ENCODE measurements around the gene ASB6. TPM values are rescaled to one million over a fixed set of nuclear protein-coding genes. Genes with fewer than 3 reads are reported as not detected.

Gene ASB6
- total RNA-seq, 1 experiment from 2014 or later = 17.4 TPM

DNA sequence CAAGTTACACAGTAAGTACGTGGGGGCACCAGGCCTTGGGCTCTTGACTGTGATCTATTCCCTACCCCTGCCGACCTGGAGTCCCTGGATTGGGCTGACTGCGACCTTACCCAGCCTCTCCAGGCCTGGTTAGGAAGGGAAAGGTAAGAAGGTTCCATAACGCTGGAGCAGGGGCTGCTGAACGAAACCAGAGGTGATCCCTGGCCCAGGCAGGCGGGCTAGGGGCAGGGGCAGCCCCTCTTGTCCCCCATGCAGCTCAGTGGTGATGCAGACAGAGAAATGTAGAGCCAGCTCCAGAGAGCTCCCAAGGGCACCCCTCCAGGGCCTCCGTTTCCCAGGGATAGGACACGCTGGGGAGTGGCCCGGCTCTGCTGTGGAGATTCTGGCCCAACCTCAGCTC, 37.6 kb upstream of the ASB6 start:
- H3K27ac Mint-ChIP-seq (ENCODE audit: unreplicated experiment) = no peak overlapping the region
- no peaks in the 10 kb centered on the region for H3K9me3 ChIP-seq
- no peaks in the 10 kb centered on the region for H3K9me3 Mint-ChIP-seq (ENCODE audit: unreplicated experiment)
- BruUV-seq (replicated peaks) = no TSS peak
- no peaks in the 10 kb centered on the region for H3K4me1 Mint-ChIP-seq (ENCODE audit: low read depth, unreplicated experiment)
- H3K4me3 Mint-ChIP-seq (ENCODE audit: unreplicated experiment) = no peak overlapping the region
- TF ChIP-seq, protein P1, sequence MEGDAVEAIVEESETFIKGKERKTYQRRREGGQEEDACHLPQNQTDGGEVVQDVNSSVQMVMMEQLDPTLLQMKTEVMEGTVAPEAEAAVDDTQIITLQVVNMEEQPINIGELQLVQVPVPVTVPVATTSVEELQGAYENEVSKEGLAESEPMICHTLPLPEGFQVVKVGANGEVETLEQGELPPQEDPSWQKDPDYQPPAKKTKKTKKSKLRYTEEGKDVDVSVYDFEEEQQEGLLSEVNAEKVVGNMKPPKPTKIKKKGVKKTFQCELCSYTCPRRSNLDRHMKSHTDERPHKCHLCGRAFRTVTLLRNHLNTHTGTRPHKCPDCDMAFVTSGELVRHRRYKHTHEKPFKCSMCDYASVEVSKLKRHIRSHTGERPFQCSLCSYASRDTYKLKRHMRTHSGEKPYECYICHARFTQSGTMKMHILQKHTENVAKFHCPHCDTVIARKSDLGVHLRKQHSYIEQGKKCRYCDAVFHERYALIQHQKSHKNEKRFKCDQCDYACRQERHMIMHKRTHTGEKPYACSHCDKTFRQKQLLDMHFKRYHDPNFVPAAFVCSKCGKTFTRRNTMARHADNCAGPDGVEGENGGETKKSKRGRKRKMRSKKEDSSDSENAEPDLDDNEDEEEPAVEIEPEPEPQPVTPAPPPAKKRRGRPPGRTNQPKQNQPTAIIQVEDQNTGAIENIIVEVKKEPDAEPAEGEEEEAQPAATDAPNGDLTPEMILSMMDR (IDR thresholded peaks at IDR 0.05; ENCODE audit: insufficient read depth in 1 of 2, low read depth in 1 of 2, low read length in 1 of 2, severe bottlenecking in 1 of 2, unreplicated experiment in 1 of 2) = no peak
- H3K4me1 ChIP-seq = no peaks in the 10 kb centered on the region
- intact Hi-C loops (cut with micrococcal nuclease; ENCODE audit: unreplicated experiment) = no loop called here
- CTCF ChIA-PET = no interaction called here
- no peak overlapping the region for H3K4me3 ChIP-seq (ENCODE audit: low read depth, low read length)
- no peak for DNase-seq
- POLR2A ChIA-PET = no interaction called here
- no peaks in the 10 kb centered on the region for H3K36me3 ChIP-seq (ENCODE audit: control insufficient read depth, insufficient read depth, low read length)
- H3K27me3 ChIP-seq (replicated peaks; ENCODE audit: control insufficient read depth, insufficient read depth, low read length) = no peaks in the 10 kb centered on the region
- H3K36me3 Mint-ChIP-seq (ENCODE audit: insufficient read depth, unreplicated experiment) = no peaks in the 10 kb centered on the region
- H3K27me3 Mint-ChIP-seq (ENCODE audit: insufficient read depth, unreplicated experiment) = peaks cover 2% of the 10 kb centered on the region

GRCh38 chr9:129678844-129679243, 36.9 kb upstream of the ASB6 start:
- Histone ChIP-seq H3K4me3 (ENCODE audit: low read depth, low read length) (no peak overlapping the region), H3K9me3 (no peaks in the 10 kb centered on the region), H3K4me1 (no peaks in the 10 kb centered on the region), H3K27me3 (replicated peaks; ENCODE audit: control insufficient read depth, insufficient read depth, low read length) (no peaks in the 10 kb centered on the region), H3K36me3 (ENCODE audit: control insufficient read depth, insufficient read depth, low read length) (no peaks in the 10 kb centered on the region)
- H3K9me3 Mint-ChIP-seq (ENCODE audit: unreplicated experiment) = no peaks in the 10 kb centered on the region
- H3K27me3 Mint-ChIP-seq (ENCODE audit: insufficient read depth, unreplicated experiment) = peaks cover 2% of the 10 kb centered on the region
- no peak overlapping the region for H3K4me3 Mint-ChIP-seq (ENCODE audit: unreplicated experiment)
- ChIA-PET POLR2A (no interaction called here), CTCF (no interaction called here)
- TF ChIP-seq, protein P1 (IDR thresholded peaks at IDR 0.05; ENCODE audit: insufficient read depth in 1 of 2, low read depth in 1 of 2, low read length in 1 of 2, severe bottlenecking in 1 of 2, unreplicated experiment in 1 of 2) = no peak
- no peak for DNase-seq
- no peaks in the 10 kb centered on the region for H3K36me3 Mint-ChIP-seq (ENCODE audit: insufficient read depth, unreplicated experiment)
- no TSS peak for BruUV-seq (replicated peaks)
- no peaks in the 10 kb centered on the region for H3K4me1 Mint-ChIP-seq (ENCODE audit: low read depth, unreplicated experiment)
- no peak overlapping the region for H3K27ac Mint-ChIP-seq (ENCODE audit: unreplicated experiment)
- intact Hi-C loops (cut with micrococcal nuclease; ENCODE audit: unreplicated experiment) = no loop called here

DNA sequence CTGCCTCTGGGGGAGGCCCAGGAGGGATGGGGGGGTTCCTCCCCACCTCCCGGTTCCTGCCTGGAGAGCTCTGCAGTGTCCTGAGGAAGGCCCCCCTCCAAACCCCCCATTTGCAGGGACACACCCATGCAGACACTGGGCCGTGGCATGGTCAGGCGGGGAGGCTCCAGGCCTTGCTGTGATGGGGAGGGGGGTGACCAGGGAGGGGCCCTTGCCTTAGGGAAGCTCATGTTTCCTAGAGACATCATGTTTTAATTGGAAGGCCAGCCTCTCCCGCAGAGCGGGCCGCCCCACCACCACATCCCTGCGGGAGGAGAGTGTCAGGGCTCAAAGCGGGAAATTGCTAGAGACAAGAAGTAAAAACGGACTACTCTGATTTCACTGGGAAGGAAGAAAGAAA, 35.5 kb upstream of the ASB6 start:
- no peak for DNase-seq
- H3K27ac Mint-ChIP-seq (ENCODE audit: unreplicated experiment) = no peak overlapping the region
- no peaks in the 10 kb centered on the region for H3K4me1 Mint-ChIP-seq (ENCODE audit: low read depth, unreplicated experiment)
- Histone ChIP-seq H3K4me1 (no peaks in the 10 kb centered on the region), H3K4me3 (ENCODE audit: low read depth, low read length) (no peak overlapping the region), H3K36me3 (ENCODE audit: control insufficient read depth, insufficient read depth, low read length) (no peaks in the 10 kb centered on the region), H3K27me3 (replicated peaks; ENCODE audit: control insufficient read depth, insufficient read depth, low read length) (no peaks in the 10 kb centered on the region), H3K9me3 (no peaks in the 10 kb centered on the region)
- H3K4me3 Mint-ChIP-seq (ENCODE audit: unreplicated experiment) = no peak overlapping the region
- POLR2A ChIA-PET = no interaction called here
- no peaks in the 10 kb centered on the region for H3K36me3 Mint-ChIP-seq (ENCODE audit: insufficient read depth, unreplicated experiment)
- BruUV-seq (replicated peaks) = no TSS peak
- H3K9me3 Mint-ChIP-seq (ENCODE audit: unreplicated experiment) = no peaks in the 10 kb centered on the region
- CTCF ChIA-PET = no interaction called here
- intact Hi-C loops (cut with micrococcal nuclease; ENCODE audit: unreplicated experiment) = no loop called here
- H3K27me3 Mint-ChIP-seq (ENCODE audit: insufficient read depth, unreplicated experiment) = peaks cover 8% of the 10 kb centered on the region
- TF ChIP-seq, protein P1 (IDR thresholded peaks at IDR 0.05; ENCODE audit: insufficient read depth in 1 of 2, low read depth in 1 of 2, low read length in 1 of 2, severe bottlenecking in 1 of 2, unreplicated experiment in 1 of 2) = no peak

All from Caco-2 (cell line).